ENCODE data around the gene PSPC1.

Gene PSPC1

DNA sequence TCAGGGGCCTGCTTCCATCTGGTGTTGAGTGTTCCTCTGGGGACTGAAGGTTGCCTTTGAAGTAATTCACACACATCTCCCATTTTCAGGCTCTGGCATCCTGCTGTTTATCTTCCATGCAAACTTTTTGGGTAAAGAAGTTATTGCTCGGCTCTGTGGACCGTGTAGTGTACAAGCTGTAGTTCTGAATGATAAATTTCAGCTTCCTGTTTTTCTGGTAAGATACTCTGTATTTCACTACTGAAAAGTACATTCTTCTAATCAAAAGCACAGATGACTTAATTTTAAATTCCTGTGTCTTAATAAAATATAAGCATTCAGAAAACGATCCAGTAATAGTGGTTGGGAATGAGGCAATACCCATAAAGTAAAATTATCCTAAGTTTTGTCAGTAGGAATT is 112.6 kb downstream of the PSPC1 start:
- no peak for DNase-seq

DNA sequence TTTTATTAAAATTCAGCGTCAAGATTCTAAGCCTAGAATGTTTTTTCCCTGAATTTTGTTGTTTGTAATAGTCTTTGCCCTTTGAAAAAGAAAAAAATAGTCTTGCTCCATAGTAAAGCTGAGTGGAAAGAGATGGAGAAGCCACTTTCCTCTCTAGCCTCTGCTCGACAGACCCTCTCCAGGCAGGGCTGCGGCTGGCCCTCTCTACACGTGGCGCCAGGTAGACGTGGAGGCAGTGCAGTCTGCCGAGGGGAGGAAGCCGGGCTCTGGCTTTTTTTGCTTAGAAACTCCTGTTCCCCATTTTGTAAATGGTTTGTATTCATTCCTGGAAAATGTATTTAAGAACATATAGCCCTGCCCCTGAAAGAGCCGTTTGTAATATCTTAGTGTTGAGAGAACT is 114.0 kb downstream of the PSPC1 start:
- no peak for DNase-seq

GRCh38 chr13:19665427-19665859 is 117.3 kb downstream of the PSPC1 start:
- no peak for DNase-seq

GRCh38 chr13:19664481-19665230 is 118.1 kb downstream of the PSPC1 start:
- no peak for DNase-seq

DNA sequence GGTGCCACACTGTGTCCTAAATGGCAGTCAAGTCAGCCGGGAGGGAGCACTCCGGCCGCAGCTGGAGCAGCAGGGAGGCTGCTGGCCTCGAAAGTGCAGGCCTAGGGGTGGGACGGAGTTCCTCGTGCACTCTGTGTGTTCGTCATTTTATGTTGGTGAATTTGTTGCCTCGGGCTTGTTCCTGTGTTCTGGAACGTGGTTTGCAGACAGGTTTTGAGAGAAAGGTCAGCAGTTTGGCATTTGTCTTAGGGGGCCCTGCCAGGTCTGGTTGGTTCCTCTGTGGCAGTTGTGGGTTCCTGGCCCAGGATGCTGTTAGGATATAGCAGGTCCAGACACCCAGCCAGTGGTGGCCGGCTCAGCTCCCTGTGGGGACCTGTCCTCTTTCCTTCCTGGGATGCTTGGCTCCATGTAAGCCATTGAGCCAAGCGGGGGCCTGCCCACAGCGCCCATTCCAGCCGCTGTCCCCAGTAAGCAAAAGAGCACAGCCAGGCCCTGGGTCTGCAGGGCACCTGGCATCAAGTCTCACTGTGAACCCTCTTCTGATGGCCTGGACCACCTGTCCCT is 119.2 kb downstream of the PSPC1 start:
- no peak for DNase-seq

DNA sequence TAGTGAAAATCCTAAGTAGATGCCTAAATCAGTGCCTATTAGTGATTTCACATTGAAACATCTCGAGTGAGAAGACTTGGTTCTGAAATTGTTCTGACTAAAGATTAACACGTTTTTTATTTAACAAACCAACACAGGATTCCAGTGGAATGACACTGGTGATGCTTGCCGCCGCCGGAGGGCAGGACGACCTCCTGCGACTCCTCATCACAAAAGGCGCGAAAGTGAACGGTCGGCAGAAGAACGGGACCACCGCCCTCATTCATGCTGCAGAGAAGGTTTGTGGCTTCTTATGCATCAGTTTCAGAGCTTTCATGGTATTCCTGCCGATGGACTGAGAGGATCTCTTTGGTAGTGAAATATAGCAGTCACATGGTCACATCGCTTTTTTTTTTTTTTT is 121.2 kb downstream of the PSPC1 start:
- no peak for DNase-seq

DNA sequence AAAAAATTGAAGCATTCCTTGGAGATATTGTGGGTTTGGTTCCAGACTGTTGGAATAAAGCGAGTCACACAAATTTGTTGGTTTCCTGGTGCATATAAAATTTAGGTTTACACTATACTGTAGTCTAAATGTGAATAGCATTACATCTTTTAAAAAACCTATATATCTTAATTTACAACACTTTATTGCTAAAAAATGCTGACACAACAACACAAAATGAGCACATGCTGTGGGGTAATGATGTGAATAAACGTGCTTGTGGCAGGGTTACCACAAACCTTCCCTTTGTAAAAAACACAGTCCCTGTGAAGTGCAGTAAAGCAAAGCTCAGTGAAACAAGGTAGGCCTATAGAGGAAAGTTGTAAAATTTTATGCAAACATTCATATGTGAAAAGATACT is 121.6 kb downstream of the PSPC1 start:
- no peak for DNase-seq

GRCh38 chr13:19658831-19659230 is 123.9 kb downstream of the PSPC1 start:
- DNase-seq: no peak

- no peak for DNase-seq
These were observed 124.7 kb downstream of the PSPC1 start for GRCh38 chr13:19657872-19658591.
